Mesenchymal stem cell (in vitro differentiated cells and primary cell): Measurements from ENCODE around the gene APCDD1.

Experiments
- DNase-seq: peaks from one replicate; pipeline ENCODE4 v3.0.0-alpha.2; 2013
- H2AFZ ChIP-seq: one replicate; pipeline ENCODE4 v1.6.1; 2013; ENCODE audit warnings: low read depth, mild to moderate bottlenecking, control low read depth, inconsistent platforms, low read length, moderate library complexity
- H2AK5ac ChIP-seq: 2 replicates; pipeline ENCODE4 v1.6.1; 2013; ENCODE audit warnings: low read length, moderate library complexity, mild to moderate bottlenecking, inconsistent platforms; ENCODE audit not compliant: severe bottlenecking
- H2BK120ac ChIP-seq: one replicate; pipeline ENCODE4 v1.6.1; 2013; ENCODE audit warnings: low read depth, mild to moderate bottlenecking, inconsistent platforms, low read length, moderate library complexity
- H2BK12ac ChIP-seq, 2 experiments: one replicate each; pipeline ENCODE4 v1.6.1; 2013; ENCODE audit warnings: inconsistent platforms in 2 of 2, low read length in 2 of 2, mild to moderate bottlenecking in 2 of 2, moderate library complexity in 2 of 2, control low read depth in 1 of 2
- H2BK15ac ChIP-seq: one replicate; pipeline ENCODE4 v1.6.1; 2013; ENCODE audit warnings: mild to moderate bottlenecking, low read depth, inconsistent platforms; ENCODE audit not compliant: poor library complexity, severe bottlenecking
- H2BK5ac ChIP-seq: 2 replicates; pipeline ENCODE4 v1.6.1; 2013; ENCODE audit warnings: low read depth, mild to moderate bottlenecking, low read length, control low read depth, inconsistent platforms; ENCODE audit not compliant: poor library complexity, severe bottlenecking
- H3K14ac ChIP-seq, 2 experiments: one replicate each; pipeline ENCODE4 v1.6.1; 2013; ENCODE audit warnings: inconsistent platforms in 2 of 2, low read length in 2 of 2, control low read depth in 1 of 2, mild to moderate bottlenecking in 1 of 2, moderate library complexity in 1 of 2
- H3K18ac ChIP-seq, 2 experiments: one replicate each; pipeline ENCODE4 v1.6.1; 2013; ENCODE audit warnings: inconsistent platforms in 2 of 2, low read length in 2 of 2, control low read depth in 1 of 2, low read depth in 1 of 2, mild to moderate bottlenecking in 1 of 2
- H3K23ac ChIP-seq, 2 experiments: one replicate each; pipeline ENCODE4 v1.6.1; 2013; ENCODE audit warnings: inconsistent platforms in 2 of 2, low read length in 2 of 2, mild to moderate bottlenecking in 2 of 2, moderate library complexity in 2 of 2, control low read depth in 1 of 2
- H3K27ac ChIP-seq: 2 replicates; pipeline ENCODE4 v1.5.1; 2013; ENCODE audit warnings: mild to moderate bottlenecking, moderate library complexity, low read length, control low read depth, inconsistent platforms; ENCODE audit not compliant: poor library complexity, severe bottlenecking
- H3K27me3 ChIP-seq, 2 experiments: 2 replicates each; pipeline versions ENCODE4 v1.6.1 to v1.7.0; 2013; ENCODE audit warnings: low read length in 2 of 2, mild to moderate bottlenecking in 2 of 2, moderate library complexity in 2 of 2, control low read depth in 1 of 2, inconsistent platforms in 1 of 2; ENCODE audit not compliant: control insufficient read depth in 1 of 2, insufficient read depth in 1 of 2
- H3K36me3 ChIP-seq, 2 experiments: 2 replicates each; pipeline versions ENCODE4 v1.6.1 to v1.7.0; 2013; ENCODE audit warnings: low read length in 2 of 2, control low read depth in 1 of 2, inconsistent platforms in 1 of 2, low read depth in 1 of 2, mild to moderate bottlenecking in 1 of 2; ENCODE audit not compliant: insufficient read depth in 2 of 2, control insufficient read depth in 1 of 2
- H3K4ac ChIP-seq, 2 experiments: one replicate each; pipeline ENCODE4 v1.6.1; 2013; ENCODE audit warnings: inconsistent platforms in 2 of 2, low read length in 2 of 2, mild to moderate bottlenecking in 2 of 2, moderate library complexity in 2 of 2, control low read depth in 1 of 2, low read depth in 1 of 2
- H3K4me1 ChIP-seq: 2 replicates; pipeline ENCODE4 v1.6.1; 2013; ENCODE audit warnings: low read depth, low read length, control low read depth; ENCODE audit not compliant: control insufficient read depth, insufficient read depth
- H3K4me2 ChIP-seq: 2 replicates; pipeline ENCODE4 v1.6.1; 2013; ENCODE audit warnings: low read length, mild to moderate bottlenecking, inconsistent platforms; ENCODE audit not compliant: poor library complexity, severe bottlenecking
- H3K4me3 ChIP-seq, 2 experiments: 2 replicates each; pipeline versions ENCODE4 v1.5.1 to v1.7.0; 2013; ENCODE audit warnings: low read length in 2 of 2, mild to moderate bottlenecking in 2 of 2, control low read depth in 1 of 2, low read depth in 1 of 2; ENCODE audit not compliant: insufficient read depth in 1 of 2
- H3K79me1 ChIP-seq: replicated peaks from 2 replicates; pipeline ENCODE4 v1.6.1; 2013; ENCODE audit warnings: mild to moderate bottlenecking, control low read depth, low read length, inconsistent platforms; ENCODE audit not compliant: poor library complexity, severe bottlenecking
- H3K9ac ChIP-seq: 2 replicates; pipeline ENCODE4 v1.7.0; 2013; ENCODE audit warnings: mild to moderate bottlenecking, low read length, moderate library complexity
- H3K9me3 ChIP-seq: 2 replicates; pipeline ENCODE4 v1.7.0; 2013; ENCODE audit warnings: mild to moderate bottlenecking, low read length; ENCODE audit not compliant: control insufficient read depth
- H4K8ac ChIP-seq: one replicate; pipeline ENCODE4 v1.6.1; 2013; ENCODE audit warnings: inconsistent platforms, mild to moderate bottlenecking, low read length, moderate library complexity
- H4K91ac ChIP-seq: one replicate; pipeline ENCODE4 v1.6.1; 2013; ENCODE audit warnings: mild to moderate bottlenecking, low read length, inconsistent platforms
- WGBS: methylation state at CpG from one replicate; pipeline ENCODE4 v1.1.7; 2013; ENCODE audit warnings: mixed read lengths; 5-methylcytosine and 5-hydroxymethylcytosine counted together

APCDD1 gene

GRCh38 chr18:10421859-10422258 lies 32.6 kb upstream of the APCDD1 start:
- H2BK120ac ChIP-seq, result no peak overlapping the region
- 64% methylated on average over 5 of the region's 5 CpGs for WGBS
- no peak overlapping the region for H4K8ac ChIP-seq
- H2AK5ac ChIP-seq, result no peak overlapping the region
- no peak overlapping the region for H2BK5ac ChIP-seq
- H3K27ac ChIP-seq, result no peak overlapping the region
- H3K9ac ChIP-seq, result peak overlapping the region; percentile 51
- no peak overlapping the region for H2AFZ ChIP-seq
- no peak overlapping the region for H3K23ac ChIP-seq
- no peak overlapping the region for H2BK12ac ChIP-seq
- peaks cover 11% of the 10 kb centered on the region for H3K9me3 ChIP-seq
- H3K36me3 ChIP-seq, result no peaks in the 10 kb centered on the region
- no peak overlapping the region for H3K18ac ChIP-seq
- H3K79me1 ChIP-seq, result no peaks in the 10 kb centered on the region
- peaks cover 0 to 28% of the 10 kb centered on the region in 2 experiments for H3K27me3 ChIP-seq
- no peak for DNase-seq
- no peak overlapping the region for H3K4me3 ChIP-seq
- H3K4me2 ChIP-seq, result no peak overlapping the region
- H2BK15ac ChIP-seq, result no peak overlapping the region
- no peaks in the 10 kb centered on the region for H3K4me1 ChIP-seq
- no peak overlapping the region for H3K4ac ChIP-seq
- H3K14ac ChIP-seq, result no peak overlapping the region
- H4K91ac ChIP-seq, result no peak overlapping the region

GRCh38 chr18:10422731-10423130 lies 31.7 kb upstream of the APCDD1 start:
- Histone ChIP-seq H3K4me2 (no peak overlapping the region), H3K4me3 (no peak overlapping the region), H3K18ac (no peak overlapping the region), H3K79me1 (no peaks in the 10 kb centered on the region), H3K27me3 (peaks cover 0 to 24% of the 10 kb centered on the region in 2 experiments), H3K4ac (no peak overlapping the region), H3K9ac (no peak overlapping the region), H3K36me3 (no peaks in the 10 kb centered on the region), H2AK5ac (no peak overlapping the region), H3K14ac (no peak overlapping the region), H3K27ac (no peak overlapping the region), H2BK12ac (no peak overlapping the region), H3K9me3 (peaks cover 11% of the 10 kb centered on the region), H2AFZ (no peak overlapping the region), H4K91ac (no peak overlapping the region), H3K23ac (no peak overlapping the region), H3K4me1 (no peaks in the 10 kb centered on the region), H2BK5ac (no peak overlapping the region), H2BK15ac (no peak overlapping the region), H2BK120ac (no peak overlapping the region), H4K8ac (no peak overlapping the region)
- no peak for DNase-seq
- 86% methylated on average over 6 of the region's 6 CpGs for WGBS

GRCh38 chr18:10424585-10425307 lies 29.7 kb upstream of the APCDD1 start:
- no peak overlapping the region for H2BK12ac ChIP-seq
- no peak overlapping the region for H2BK120ac ChIP-seq
- H3K36me3 ChIP-seq, result no peaks in the 10 kb centered on the region
- peaks cover 0 to 24% of the 10 kb centered on the region in 2 experiments for H3K27me3 ChIP-seq
- H3K4ac ChIP-seq, result no peak overlapping the region
- H3K23ac ChIP-seq, result no peak overlapping the region
- H2AFZ ChIP-seq, result no peak overlapping the region
- no peak overlapping the region for H3K27ac ChIP-seq
- peak; percentile 33 for DNase-seq
- H2AK5ac ChIP-seq, result no peak overlapping the region
- no peaks in the 10 kb centered on the region for H3K79me1 ChIP-seq
- H4K8ac ChIP-seq, result no peak overlapping the region
- no peak overlapping the region for H2BK15ac ChIP-seq
- peak overlapping the region in 1 of 2 experiments; percentile 82 for H3K14ac ChIP-seq
- no peak overlapping the region for H3K18ac ChIP-seq
- peaks cover 6% of the 10 kb centered on the region for H3K9me3 ChIP-seq
- H3K4me1 ChIP-seq, result no peaks in the 10 kb centered on the region
- H3K4me2 ChIP-seq, result no peak overlapping the region
- H4K91ac ChIP-seq, result no peak overlapping the region
- H3K9ac ChIP-seq, result peak overlapping the region; percentile 46
- H3K4me3 ChIP-seq, result peak overlapping the region in 1 of 2 experiments; percentile 25
- H2BK5ac ChIP-seq, result no peak overlapping the region
- 92% methylated on average over 6 of the region's 7 CpGs for WGBS

- no peak overlapping the region for H3K18ac ChIP-seq
- H3K4me2 ChIP-seq, result no peak overlapping the region
- H3K27me3 ChIP-seq, result peaks cover 0 to 15% of the 10 kb centered on the region in 2 experiments
- no peak overlapping the region for H3K9ac ChIP-seq
- no peaks in the 10 kb centered on the region for H3K4me1 ChIP-seq
- no peak for DNase-seq
- no peak overlapping the region for H3K4me3 ChIP-seq
- H3K4ac ChIP-seq, result no peak overlapping the region
- no peak overlapping the region for H4K8ac ChIP-seq
- H3K23ac ChIP-seq, result no peak overlapping the region
- H3K27ac ChIP-seq, result no peak overlapping the region
- no peak overlapping the region for H2BK120ac ChIP-seq
- H2AK5ac ChIP-seq, result no peak overlapping the region
- H2BK15ac ChIP-seq, result no peak overlapping the region
- H4K91ac ChIP-seq, result no peak overlapping the region
- 63% methylated on average over 4 of the region's 4 CpGs for WGBS
- H2BK12ac ChIP-seq, result no peak overlapping the region
- no peak overlapping the region for H3K14ac ChIP-seq
- H3K9me3 ChIP-seq, result no peaks in the 10 kb centered on the region
- no peak overlapping the region for H2AFZ ChIP-seq
- H2BK5ac ChIP-seq, result no peak overlapping the region
- no peaks in the 10 kb centered on the region for H3K79me1 ChIP-seq
- H3K36me3 ChIP-seq, result no peaks in the 10 kb centered on the region
Measured at GRCh38 chr18:10430677-10431076, 23.8 kb upstream of the APCDD1 start.
